HEK293T (cell line): ENCODE results near the gene SDHAF2.

Experiments
- CTCF ChIA-PET: fragments of 350-600 bp; formaldehyde crosslinking; extraction: SDS; loops from one replicate; lab custom pipeline; 2021; ENCODE audit warnings: antibody characterized with exemption, inconsistent platforms; lab: Yijun Ruan, JAX
- POLR2A ChIA-PET: fragments of 350-600 bp; formaldehyde crosslinking; extraction: SDS; loops from one replicate; lab custom pipeline; 2020; ENCODE audit warnings: antibody characterized with exemption, inconsistent platforms; lab: Yijun Ruan, JAX
- DNase-seq: peaks from one replicate; pipeline ENCODE4 v3.0.0; 2012; ENCODE audit warnings: mixed read lengths; ENCODE audit errors: extremely low spot score
- ARNT ChIP-seq: fragments of 450-650 bp; IDR thresholded peaks from 2 replicates; pipeline ENCODE4 v1.6.1; 2017; ENCODE audit warnings: mild to moderate bottlenecking
- BHLHE40 ChIP-seq: fragments of 450-650 bp; IDR thresholded peaks from 2 replicates; pipeline ENCODE4 v1.6.1; 2016; ENCODE audit warnings: mild to moderate bottlenecking, moderate library complexity, borderline replicate concordance
- CTBP1 ChIP-seq: fragments of 450-650 bp; IDR thresholded peaks from 2 replicates; pipeline ENCODE4 v1.6.1; 2016; ENCODE audit warnings: borderline replicate concordance
- ELF4 ChIP-seq: fragments of 450-650 bp; IDR thresholded peaks from 2 replicates; pipeline ENCODE4 v1.6.1; 2017; ENCODE audit warnings: antibody characterized with exemption
- FOXA1 ChIP-seq: fragments of 450-650 bp; IDR thresholded peaks from 2 replicates; pipeline ENCODE4 v1.6.1; 2016; ENCODE audit warnings: mild to moderate bottlenecking
- FOXK2 ChIP-seq: fragments of 450-650 bp; IDR thresholded peaks from 2 replicates; pipeline ENCODE4 v1.6.1; 2016; ENCODE audit warnings: mild to moderate bottlenecking
- FOXM1 ChIP-seq: fragments of 450-650 bp; IDR thresholded peaks from 2 replicates; pipeline ENCODE4 v1.6.1; 2017; ENCODE audit warnings: mild to moderate bottlenecking, borderline replicate concordance
- HDGF ChIP-seq: fragments of 450-650 bp; IDR thresholded peaks from 2 replicates; pipeline ENCODE4 v1.6.1; 2017; ENCODE audit warnings: antibody characterized with exemption, borderline replicate concordance
- L3MBTL2 ChIP-seq: fragments of 450-650 bp; conservative IDR thresholded peaks from 2 replicates; pipeline ENCODE4 v1.6.1; 2016; ENCODE audit warnings: mild to moderate bottlenecking
- LEF1 ChIP-seq: fragments of 450-650 bp; IDR thresholded peaks from 2 replicates; pipeline ENCODE4 v1.6.1; 2017; ENCODE audit warnings: mild to moderate bottlenecking, borderline replicate concordance
- NFRKB ChIP-seq: fragments of 450-650 bp; IDR thresholded peaks from 2 replicates; pipeline ENCODE4 v1.6.1; 2016; ENCODE audit warnings: mild to moderate bottlenecking, moderate library complexity
- PKNOX1 ChIP-seq: fragments of 450-650 bp; IDR thresholded peaks from 2 replicates; pipeline ENCODE4 v1.6.1; 2016
- SP1 ChIP-seq: fragments of 450-650 bp; IDR thresholded peaks from 2 replicates; pipeline ENCODE4 v1.6.1; 2017
- SUZ12 ChIP-seq: fragments of 450-650 bp; IDR thresholded peaks from 2 replicates; pipeline ENCODE4 v1.6.1; 2016; ENCODE audit warnings: mild to moderate bottlenecking
- TARDBP ChIP-seq: fragments of 450-650 bp; IDR thresholded peaks from 2 replicates; pipeline ENCODE4 v1.6.1; 2016
- ZNF384 ChIP-seq: fragments of 450-650 bp; IDR thresholded peaks from 2 replicates; pipeline ENCODE4 v1.6.1; 2016

The SDHAF2 gene

DNA sequence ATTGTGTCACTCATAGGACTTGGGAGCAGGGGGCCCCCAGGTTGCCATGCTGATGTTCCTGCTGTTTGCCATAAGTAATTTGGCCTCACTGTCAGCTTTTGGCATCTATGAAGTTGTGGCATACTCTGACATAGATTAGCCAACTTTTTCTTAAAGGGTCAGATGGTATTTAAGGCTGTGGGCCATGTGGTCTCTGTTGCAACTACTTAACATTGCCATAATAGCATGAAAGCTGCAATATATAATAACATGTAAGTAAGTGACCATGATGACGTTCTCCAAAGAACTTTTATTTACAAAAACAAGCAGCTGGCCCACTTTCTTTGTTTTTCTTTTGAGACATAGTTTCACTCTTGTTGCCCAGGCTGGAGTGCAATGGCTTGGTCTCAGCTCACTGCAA is 39.8 kb upstream of the SDHAF2 start:
- no peak for TF ChIP-seq ELF4
- no peak for TF ChIP-seq PKNOX1
- TF ChIP-seq SP1: no peak
- TF ChIP-seq FOXK2: no peak
- TF ChIP-seq CTBP1: no peak
- no peak for TF ChIP-seq HDGF
- no peak for TF ChIP-seq ZNF384
- TF ChIP-seq BHLHE40: no peak
- no peak for TF ChIP-seq LEF1
- no peak for TF ChIP-seq NFRKB
- TF ChIP-seq L3MBTL2: no peak
- POLR2A ChIA-PET: no interaction called here
- DNase-seq: no peak
- CTCF ChIA-PET: interaction anchor here (3.1 kb wide), 1 partner anchor 54 kb away, joined by 16 read pairs; no protein-coding TSS in a partner anchor

GRCh38 chr11:61392981-61393595 is 36.8 kb upstream of the SDHAF2 start:
- CTCF ChIA-PET: interaction anchor here (1.2 to 3.1 kb wide), 3 partner anchors 8 to 57 kb away, joined by 4 to 16 read pairs (median 5); no protein-coding TSS in a partner anchor
- POLR2A ChIA-PET: interaction anchor here (0.7 to 3.4 kb wide), 10 partner anchors 9 to 232 kb away, joined by 4 to 35 read pairs (median 12); partner anchors contain the start of genes CPSF7, CYB561A3, DDB1 and SDHAF2
- DNase-seq: peak; percentile 42
- TF ChIP-seq ELF4 (no peak), CTBP1 (no peak), LEF1 (no peak), L3MBTL2 (no peak), TARDBP (no peak), FOXA1 (no peak), FOXM1 (no peak), HDGF (no peak), PKNOX1 (no peak), SP1 (no peak), BHLHE40 (no peak), ARNT (no peak), NFRKB (no peak), FOXK2 (no peak), ZNF384 (no peak), SUZ12 (no peak)

GRCh38 chr11:61401173-61401572 is 28.8 kb upstream of the SDHAF2 start:
- ChIA-PET CTCF (interaction anchor here (0.8 to 1.1 kb wide), 2 partner anchors 9 to 16 kb away, joined by 4 to 5 read pairs; partner anchors contain the start of gene TMEM216), POLR2A (interaction anchor here (0.7 to 2.8 kb wide), 5 partner anchors 9 to 64 kb away, joined by 3 to 20 read pairs (median 5); partner anchors contain the start of genes CPSF7, SDHAF2, TMEM138 and TMEM216)
- no peak for DNase-seq
- TF ChIP-seq FOXA1 (no peak), SP1 (no peak), FOXM1 (no peak), NFRKB (no peak), PKNOX1 (no peak), BHLHE40 (no peak)

GRCh38 chr11:61401573-61401972 is 28.4 kb upstream of the SDHAF2 start:
- POLR2A ChIA-PET: interaction anchor here (0.9 to 2.8 kb wide), 5 partner anchors 9 to 65 kb away, joined by 3 to 20 read pairs (median 5); partner anchors contain the start of genes CPSF7, SDHAF2, TMEM138 and TMEM216
- CTCF ChIA-PET: interaction anchor here (0.8 to 1.1 kb wide), 2 partner anchors 9 to 16 kb away, joined by 4 to 5 read pairs; partner anchors contain the start of gene TMEM216

DNA sequence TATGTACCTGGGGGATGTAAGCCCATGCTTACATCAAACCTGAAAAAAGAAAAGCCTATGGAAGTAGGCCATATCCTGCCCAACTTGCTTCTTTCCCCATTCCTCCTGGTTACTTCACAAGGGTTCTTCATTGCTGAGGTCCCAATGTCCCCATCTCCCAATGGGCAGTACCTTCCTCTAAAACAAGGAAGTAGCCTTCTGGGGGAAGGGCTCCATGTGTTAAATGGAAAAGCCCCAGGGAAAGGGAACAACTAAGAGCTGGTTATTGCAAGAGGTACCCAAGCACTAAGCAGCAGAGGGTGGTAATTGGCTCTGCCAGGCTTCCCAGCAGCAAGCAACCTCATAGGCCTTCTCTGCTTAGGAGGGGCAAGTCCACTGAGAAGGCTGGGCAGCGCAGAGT is 26.3 kb upstream of the SDHAF2 start:
- TF ChIP-seq SP1 (no peak), PKNOX1 (no peak), TARDBP (no peak), SUZ12 (no peak), FOXM1 (no peak), LEF1 (no peak), FOXA1 (no peak), FOXK2 (no peak), NFRKB (no peak), ELF4 (no peak)
- POLR2A ChIA-PET: no interaction called here
- DNase-seq: no peak
- CTCF ChIA-PET: no interaction called here

More at GRCh38 chr11:61401573-61401972, 28.4 kb upstream of the SDHAF2 start:
- TF ChIP-seq SP1 (no peak), LEF1 (no peak), FOXA1 (no peak)
- no peak for DNase-seq
